H9 (cell line): ENCODE data around the gene PLXNB3. TPM values are rescaled to one million over a fixed set of nuclear protein-coding genes. Genes with fewer than 3 reads are reported as not detected.

Experiments used
- DNase-seq: peaks from one replicate; pipeline ENCODE4 v3.0.0-alpha.2; 2017
- H2AFZ ChIP-seq: one replicate; pipeline ENCODE4 v1.6.1; 2013; ENCODE audit warnings: mild to moderate bottlenecking, low read length, control low read depth, moderate library complexity
- H2AK5ac ChIP-seq: 2 replicates; pipeline ENCODE4 v1.6.1; 2013; ENCODE audit warnings: low read length, control low read depth, mixed read lengths; ENCODE audit not compliant: insufficient read length
- H2BK120ac ChIP-seq: one replicate; pipeline ENCODE4 v1.6.1; 2013; ENCODE audit warnings: low read depth, mild to moderate bottlenecking, low read length, control low read depth, inconsistent platforms; ENCODE audit not compliant: poor library complexity, severe bottlenecking
- H2BK12ac ChIP-seq: 2 replicates; pipeline ENCODE4 v1.6.1; 2013; ENCODE audit warnings: low read length, control low read depth, mixed read lengths, low read depth; ENCODE audit not compliant: insufficient read length
- H2BK15ac ChIP-seq: 2 replicates; pipeline ENCODE4 v1.6.1; 2013; ENCODE audit warnings: low read depth, low read length, control low read depth
- H2BK20ac ChIP-seq: one replicate; pipeline ENCODE4 v1.6.1; 2013; ENCODE audit warnings: low read depth, mild to moderate bottlenecking, low read length, control low read depth, inconsistent platforms; ENCODE audit not compliant: poor library complexity, severe bottlenecking
- H2BK5ac ChIP-seq: 2 replicates; pipeline ENCODE4 v1.6.1; 2013; ENCODE audit warnings: low read length, control low read depth, mixed read lengths; ENCODE audit not compliant: insufficient read length
- H3K14ac ChIP-seq: 2 replicates; pipeline ENCODE4 v1.6.1; 2013; ENCODE audit warnings: low read length, control low read depth; ENCODE audit not compliant: insufficient read depth
- H3K18ac ChIP-seq: 2 replicates; pipeline ENCODE4 v1.6.1; 2013; ENCODE audit warnings: low read depth, mild to moderate bottlenecking, mixed read lengths, low read length, control low read depth; ENCODE audit not compliant: insufficient read length
- H3K23ac ChIP-seq: 2 replicates; pipeline ENCODE4 v1.6.1; 2013; ENCODE audit warnings: low read length, control low read depth, mixed read lengths, low read depth; ENCODE audit not compliant: insufficient read length
- H3K23me2 ChIP-seq: 2 replicates; pipeline ENCODE4 v1.6.1; 2013; ENCODE audit warnings: low read depth, mild to moderate bottlenecking, mixed read lengths, low read length, control low read depth; ENCODE audit not compliant: insufficient read length, poor library complexity, severe bottlenecking
- H3K27ac ChIP-seq: 2 replicates; pipeline ENCODE4 v1.5.1; 2013; ENCODE audit warnings: low read length, control low read depth, mixed read lengths, low read depth; ENCODE audit not compliant: insufficient read length
- H3K27me3 ChIP-seq: 2 replicates; pipeline ENCODE4 v1.6.1; 2013; ENCODE audit warnings: low read length, control low read depth, inconsistent platforms; ENCODE audit not compliant: insufficient read depth
- H3K4ac ChIP-seq: 2 replicates; pipeline ENCODE4 v1.6.1; 2013; ENCODE audit warnings: low read depth, mild to moderate bottlenecking, control low read depth, inconsistent platforms, low read length, moderate library complexity
- H3K4me1 ChIP-seq: 2 replicates; pipeline ENCODE4 v1.6.1; 2013; ENCODE audit warnings: low read length, control low read depth, inconsistent platforms; ENCODE audit not compliant: insufficient read depth
- H3K4me2 ChIP-seq: 2 replicates; pipeline ENCODE4 v1.6.1; 2013; ENCODE audit warnings: low read length, control low read depth, mixed read lengths; ENCODE audit not compliant: insufficient read length, insufficient read depth
- H3K56ac ChIP-seq: 2 replicates; pipeline ENCODE4 v1.6.1; 2013; ENCODE audit warnings: low read depth, mild to moderate bottlenecking, mixed read lengths, low read length, control low read depth; ENCODE audit not compliant: insufficient read length
- H3K79me1 ChIP-seq: 2 replicates; pipeline ENCODE4 v1.6.1; 2013; ENCODE audit warnings: low read depth, mild to moderate bottlenecking, moderate library complexity, low read length, control low read depth, inconsistent platforms; ENCODE audit not compliant: insufficient read depth, poor library complexity, severe bottlenecking
- H3K79me2 ChIP-seq: 2 replicates; pipeline ENCODE4 v1.6.1; 2013; ENCODE audit warnings: low read length, control low read depth, inconsistent platforms; ENCODE audit not compliant: insufficient read depth
- H3K9ac ChIP-seq: 2 replicates; pipeline ENCODE4 v1.6.1; 2013; ENCODE audit warnings: low read length, control low read depth, mixed read lengths; ENCODE audit not compliant: insufficient read length; ENCODE audit errors: extremely low read depth
- H3K9me3 ChIP-seq: one replicate; pipeline ENCODE4 v1.6.1; 2013; ENCODE audit warnings: low read depth, low read length, inconsistent platforms; ENCODE audit not compliant: control insufficient read depth
- H3T11ph ChIP-seq: one replicate; pipeline ENCODE4 v1.6.1; 2013; ENCODE audit warnings: mild to moderate bottlenecking, low read length, control low read depth, inconsistent platforms
- H4K20me1 ChIP-seq: one replicate; pipeline ENCODE4 v1.6.1; 2013; ENCODE audit not compliant: control insufficient read depth, insufficient read length, insufficient read depth
- H4K5ac ChIP-seq: 2 replicates; pipeline ENCODE4 v1.6.1; 2013; ENCODE audit warnings: low read depth, mild to moderate bottlenecking, mixed read lengths, low read length, control low read depth; ENCODE audit not compliant: insufficient read length
- H4K8ac ChIP-seq: replicated peaks from 2 replicates; pipeline ENCODE4 v1.6.1; 2013; ENCODE audit warnings: low read length, control low read depth, mixed read lengths, low read depth; ENCODE audit not compliant: insufficient read length
- H4K91ac ChIP-seq: 2 replicates; pipeline ENCODE4 v1.6.1; 2013; ENCODE audit warnings: low read depth, mild to moderate bottlenecking, moderate library complexity, mixed read lengths, low read length, control low read depth; ENCODE audit not compliant: insufficient read length
- H3K27ac Mint-ChIP-seq, 3 experiments: 2 replicates in 2 of 3; 3 replicates in 1 of 3; pipeline ENCODE4 v1.8.0; 2020 to 2021; ENCODE audit warnings: mixed read lengths in 3 of 3, mild to moderate bottlenecking in 1 of 3, moderate library complexity in 1 of 3
- H3K27me3 Mint-ChIP-seq: 2 replicates; pipeline ENCODE4 v1.8.0; 2021; ENCODE audit warnings: low read depth, mild to moderate bottlenecking, moderate library complexity, mixed read lengths
- H3K36me3 Mint-ChIP-seq, 3 experiments: 2 replicates in 2 of 3; 3 replicates in 1 of 3; pipeline ENCODE4 v1.8.0; 2020 to 2021; ENCODE audit warnings: low read depth in 3 of 3, mixed read lengths in 3 of 3; ENCODE audit not compliant: insufficient read depth in 1 of 3
- H3K4me1 Mint-ChIP-seq, 2 experiments: 2 replicates each; pipeline ENCODE4 v1.8.0; 2020; ENCODE audit warnings: mixed read lengths in 2 of 2
- H3K4me3 Mint-ChIP-seq, 2 experiments: 2 replicates in 1 of 2; 3 replicates in 1 of 2; pipeline ENCODE4 v1.8.0; 2020 to 2021; ENCODE audit warnings: mild to moderate bottlenecking in 2 of 2, mixed read lengths in 2 of 2, moderate library complexity in 1 of 2
- H3K9me3 Mint-ChIP-seq, 2 experiments: 2 replicates in 1 of 2; 3 replicates in 1 of 2; pipeline ENCODE4 v1.8.0; 2020; ENCODE audit warnings: mild to moderate bottlenecking in 2 of 2, mixed read lengths in 2 of 2, moderate library complexity in 1 of 2
- CTCF ChIP-seq: fragments of 200-600 bp; sonication (generic); conservative IDR thresholded peaks from 3 replicates; pipeline ENCODE4 v1.8.0; 2021; ENCODE audit warnings: antibody characterized with exemption, mild to moderate bottlenecking
- WGBS: extraction: QIAGEN DNeasy Blood & Tissue Kit; methylation state at CpG from one replicate; pipeline ENCODE4 v1.1.7; 2013; ENCODE audit warnings: missing lambda C conversion rate, low lambda C conversion rate, mixed read lengths; ENCODE audit not compliant: insufficient read length; ENCODE audit errors: extremely low coverage; 5-methylcytosine and 5-hydroxymethylcytosine counted together
- total RNA-seq: library from RNA; stranded (reverse); gene quantifications from 2 replicates; pipeline ENCODE4 v1.2.1, GENCODE V29; 2021

The PLXNB3 gene
- total RNA-seq, 1 experiment from 2014 or later, result 1.9 TPM

DNA sequence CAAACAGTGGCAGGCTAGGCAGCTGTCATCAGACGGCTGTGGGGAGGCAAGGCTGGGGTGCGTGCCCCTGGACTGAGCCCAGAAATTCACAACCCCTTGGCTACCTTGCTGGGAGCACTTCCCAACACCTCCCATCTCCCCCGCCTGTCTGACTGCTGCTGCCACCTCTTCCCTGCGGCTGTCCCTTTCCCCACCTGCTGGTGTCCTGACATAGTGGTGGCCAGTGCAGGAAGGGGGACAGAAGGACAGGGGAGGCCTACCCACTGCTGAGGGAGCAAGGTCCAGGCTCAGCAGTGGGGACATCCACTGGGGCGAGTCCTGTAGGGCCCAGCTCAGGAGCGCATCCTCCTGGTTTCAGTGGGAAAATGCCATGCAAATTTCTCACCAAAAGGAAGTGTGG, 36.0 kb upstream of the PLXNB3 start:
- no peak overlapping the region for H4K91ac ChIP-seq
- Mint-ChIP-seq H3K36me3 (peaks cover 8 to 32% (median 30%) of the 10 kb centered on the region in 3 experiments; a peak in 6 of 7 replicates), H3K9me3 (peaks cover 54 to 65% of the 10 kb centered on the region in 2 experiments), H3K27ac (no peak overlapping the region), H3K4me3 (no peak overlapping the region), H3K27me3 (no peaks in the 10 kb centered on the region; the same call in 1 of the 2 replicates), H3K4me1 (peaks cover 10 to 14% of the 10 kb centered on the region in 2 experiments)
- H4K5ac ChIP-seq, result no peak overlapping the region
- H2BK5ac ChIP-seq, result no peak overlapping the region
- H3K4me1 ChIP-seq, result no peaks in the 10 kb centered on the region
- H3K4ac ChIP-seq, result no peak overlapping the region
- H3K14ac ChIP-seq, result no peak overlapping the region
- H2BK12ac ChIP-seq, result no peak overlapping the region
- H2AK5ac ChIP-seq, result no peak overlapping the region
- no peak overlapping the region for H3K4me2 ChIP-seq
- no peaks in the 10 kb centered on the region for H3K79me1 ChIP-seq
- H2BK15ac ChIP-seq, result no peak overlapping the region
- no peaks in the 10 kb centered on the region for H3K27me3 ChIP-seq
- DNase-seq, result no peak
- no peak overlapping the region for H3T11ph ChIP-seq
- H3K9ac ChIP-seq, result no peak overlapping the region
- H4K8ac ChIP-seq, result no peak overlapping the region
- 0 out of 2 replicates have a peak, but pooled peaks cover 1% of the 10 kb centered on the region for H3K79me2 ChIP-seq
- H3K9me3 ChIP-seq, result peaks cover 36% of the 10 kb centered on the region
- no peaks in the 10 kb centered on the region for H4K20me1 ChIP-seq
- H2BK120ac ChIP-seq, result no peak overlapping the region
- WGBS, result no CpG with 5 or more reads among the region's 6 CpGs
- H3K27ac ChIP-seq, result no peak overlapping the region
- H3K56ac ChIP-seq, result no peak overlapping the region
- H2AFZ ChIP-seq, result no peak overlapping the region
- H2BK20ac ChIP-seq, result no peak overlapping the region
- H3K18ac ChIP-seq, result no peak overlapping the region
- H3K23me2 ChIP-seq, result peaks cover 4% of the 10 kb centered on the region
- no peak; the same call in 2 of the 3 replicates for TF ChIP-seq CTCF
- no peak overlapping the region for H3K23ac ChIP-seq
